GM18499 (cell line): ENCODE results near the gene GINS1.
"Not testable (repeated sequence)": the region's sequence is repeated elsewhere in the genome, so short reads cannot be mapped to it uniquely, and the experiment has no call there.

Experiments used
- ATAC-seq: cut with Tn5 transposase; IDR thresholded peaks from one replicate; pipeline ENCODE4 v1.9.1; 2021; ENCODE audit warnings: moderate number of reproducible peaks; ENCODE audit not compliant: insufficient read depth, unreplicated experiment

Gene GINS1

DNA sequence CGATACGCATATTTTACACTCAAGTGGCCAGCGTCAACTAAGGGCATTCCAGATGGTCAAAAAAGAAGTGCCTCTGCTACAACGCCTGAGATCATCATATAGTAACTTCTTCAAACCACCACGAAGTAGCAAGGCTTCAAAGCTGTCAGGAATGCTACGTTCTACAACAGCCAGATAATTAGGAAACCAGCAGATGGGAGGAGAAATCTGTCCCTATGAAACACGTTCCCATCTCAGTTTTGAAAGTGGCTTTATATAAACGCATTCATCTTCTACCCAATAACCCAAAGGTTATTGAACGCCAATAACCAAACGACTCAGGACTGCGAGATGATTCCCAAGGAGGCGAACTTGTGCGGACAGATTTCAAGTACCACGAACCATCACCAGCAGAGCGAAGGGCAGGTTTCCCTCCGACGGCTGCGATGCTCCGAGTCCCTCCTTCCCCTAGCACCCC, 18.0 kb upstream of the GINS1 start:
- no peak for ATAC-seq

DNA sequence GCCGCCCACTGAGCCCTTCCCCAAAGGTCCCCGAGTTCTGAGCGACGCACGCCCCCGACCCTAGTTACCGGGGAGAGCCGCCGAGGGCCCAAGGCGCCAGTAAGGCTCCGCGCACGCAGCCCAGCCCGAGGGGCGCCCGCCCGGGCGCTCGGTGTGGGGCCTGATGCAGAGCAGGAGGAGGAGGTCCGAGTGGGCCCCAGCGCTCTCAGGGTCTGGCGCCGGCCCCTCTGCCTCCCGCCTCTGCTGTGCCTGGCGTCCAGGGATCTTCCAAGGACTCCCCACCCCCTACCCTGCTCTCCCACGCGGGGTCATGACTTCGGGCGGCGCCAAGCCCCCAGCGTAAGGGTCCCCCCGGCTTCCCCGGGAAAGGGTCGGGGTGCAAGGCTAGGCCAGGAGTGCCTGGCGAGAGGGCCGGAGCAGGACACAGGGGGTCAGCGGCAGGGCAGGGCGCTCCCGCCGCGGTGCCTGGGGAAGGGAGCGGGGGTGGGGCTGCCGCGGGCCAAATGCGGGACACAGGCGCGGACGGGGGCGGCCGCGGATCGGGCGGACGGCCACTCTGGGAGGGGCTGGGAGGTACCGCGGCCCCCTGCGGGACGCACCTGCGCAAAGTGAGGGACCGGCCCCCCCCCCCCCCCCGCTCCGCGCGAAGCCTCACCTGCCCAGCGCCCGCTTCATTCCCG, 17.5 kb upstream of the GINS1 start:
- ATAC-seq, result peak; percentile 5

DNA sequence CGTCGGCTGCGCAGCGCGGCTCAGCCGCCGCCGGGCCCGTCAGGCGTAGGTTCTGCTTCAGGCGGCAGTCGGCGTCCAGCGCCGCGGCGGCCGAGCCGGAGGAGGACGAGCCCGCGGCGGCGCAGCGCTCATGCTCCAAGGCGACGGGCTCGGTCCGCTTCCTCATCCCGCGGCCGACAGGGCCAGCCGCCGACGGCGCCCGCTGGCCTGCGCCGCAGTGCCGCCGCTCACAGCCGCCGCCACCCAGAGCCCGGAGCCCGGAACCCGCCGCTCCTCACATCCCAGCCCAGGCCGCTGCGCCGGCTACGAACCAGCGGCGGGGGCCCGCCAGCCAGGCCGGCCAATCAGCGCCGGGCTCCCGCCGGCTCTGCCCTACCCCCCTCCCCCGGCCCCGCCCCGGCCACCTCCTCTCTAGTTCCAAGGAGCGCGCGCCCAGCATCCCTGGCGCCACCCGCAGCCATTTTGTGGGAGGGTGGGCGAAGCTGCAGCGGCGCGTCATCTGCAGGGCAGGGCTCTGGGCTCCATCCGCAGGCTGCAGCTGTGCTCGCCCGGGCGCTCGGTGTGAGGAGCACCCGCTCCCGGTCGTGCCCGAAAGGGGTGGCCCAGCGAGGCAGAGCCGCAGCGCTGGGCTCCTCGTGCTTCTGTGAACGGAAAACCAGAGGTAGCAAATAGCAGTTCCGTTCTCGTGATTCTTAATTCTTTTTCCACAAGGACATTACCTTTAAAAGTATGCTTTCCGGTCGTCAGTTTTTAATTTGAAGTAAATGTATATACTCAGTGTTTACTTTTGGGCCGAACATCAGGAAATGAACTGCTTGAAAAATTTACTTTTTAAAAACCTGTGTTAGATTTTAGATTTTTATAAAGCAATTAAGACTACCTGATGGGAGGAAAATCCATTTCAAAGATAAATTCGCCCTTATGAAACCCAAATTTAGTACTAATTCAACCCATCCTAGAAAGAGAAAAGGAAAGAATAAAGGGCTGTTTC, 16.6 kb upstream of the GINS1 start, which contains the start of gene ABHD12:
Gene ABHD12, minus strand, starts transcription at position 298 of the 991 bp plus-strand sequence. Its CDS starts 132 bp downstream, at position 166.
- peak; percentile 82 for ATAC-seq

DNA sequence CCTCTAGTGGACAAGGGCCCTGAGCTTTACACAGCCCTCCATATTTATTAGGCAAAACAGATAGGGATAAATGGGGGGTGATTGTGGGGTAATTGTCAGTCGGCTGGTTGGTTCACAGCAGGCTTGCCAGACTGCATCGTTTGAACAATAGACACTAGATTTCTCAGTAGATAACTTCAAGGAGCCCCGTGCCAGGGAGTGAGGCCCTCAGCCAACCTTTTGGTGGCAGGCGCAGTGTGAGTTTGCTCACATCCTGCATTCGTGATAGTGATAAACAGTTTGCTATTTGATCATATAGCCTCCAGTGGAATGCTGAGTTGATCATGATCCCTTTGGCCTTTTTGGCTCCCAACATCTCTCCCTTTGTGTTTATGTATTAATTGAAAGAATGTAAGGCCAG, 13.2 kb upstream of the GINS1 start:
- ATAC-seq, result no peak

DNA sequence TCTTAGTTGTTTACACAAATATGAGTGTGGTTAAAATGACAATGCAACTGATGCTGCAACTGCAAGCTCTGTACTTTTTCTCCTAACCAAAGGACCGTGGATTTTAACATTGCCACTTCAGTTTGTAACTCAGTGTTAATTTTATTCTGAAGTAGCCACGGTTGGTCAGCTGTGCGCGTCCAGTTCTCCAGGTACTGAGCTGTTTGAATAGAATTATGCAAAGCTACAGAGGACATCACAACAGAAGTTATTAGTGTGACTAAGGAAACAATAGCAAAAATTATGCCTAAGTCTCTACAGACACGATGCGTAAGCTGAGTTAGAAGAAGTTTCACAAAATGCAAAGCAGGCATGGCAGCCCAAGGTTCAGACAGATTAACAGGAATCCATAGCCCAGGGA, 12.5 kb upstream of the GINS1 start:
- ATAC-seq, result no peak

DNA sequence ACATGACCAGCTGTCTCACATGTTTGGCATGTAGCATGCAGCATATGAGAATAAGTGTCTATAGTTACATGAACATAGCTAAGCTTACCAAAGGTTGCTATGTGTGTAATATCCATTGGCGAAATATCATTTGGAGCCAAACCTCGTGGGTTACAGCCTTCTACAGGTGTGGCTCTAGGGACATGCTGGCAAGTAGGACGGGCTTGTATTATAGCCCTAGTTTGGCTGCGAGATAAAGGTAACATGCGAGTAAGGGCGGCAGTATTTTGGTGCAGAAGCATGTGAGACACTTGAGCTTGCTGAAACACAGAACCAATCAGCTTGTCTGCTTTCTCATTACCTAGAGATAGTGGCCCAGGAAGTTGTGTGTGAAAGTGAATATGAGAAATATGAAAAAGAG, 10.4 kb upstream of the GINS1 start:
- no peak for ATAC-seq

DNA sequence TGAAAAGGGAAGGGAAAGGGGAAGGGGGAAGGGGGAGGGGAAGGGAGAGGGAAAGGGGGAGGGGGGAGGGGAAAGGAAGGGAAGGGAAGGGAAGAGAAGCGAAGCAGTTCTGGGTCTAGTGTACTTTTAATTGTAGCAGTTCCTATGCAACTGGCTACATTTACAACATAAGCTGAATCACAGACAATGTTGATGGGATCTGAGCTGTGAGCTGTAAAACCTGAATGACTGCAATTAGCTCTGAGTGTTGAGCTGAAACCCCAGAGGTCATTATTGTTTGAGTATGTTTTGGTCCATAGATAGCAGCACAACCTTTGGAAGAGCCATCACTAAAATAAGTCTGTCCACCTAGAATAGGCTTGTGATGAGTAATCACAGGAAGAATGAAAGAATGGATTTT, 9.7 kb upstream of the GINS1 start:
- ATAC-seq, result no peak

DNA sequence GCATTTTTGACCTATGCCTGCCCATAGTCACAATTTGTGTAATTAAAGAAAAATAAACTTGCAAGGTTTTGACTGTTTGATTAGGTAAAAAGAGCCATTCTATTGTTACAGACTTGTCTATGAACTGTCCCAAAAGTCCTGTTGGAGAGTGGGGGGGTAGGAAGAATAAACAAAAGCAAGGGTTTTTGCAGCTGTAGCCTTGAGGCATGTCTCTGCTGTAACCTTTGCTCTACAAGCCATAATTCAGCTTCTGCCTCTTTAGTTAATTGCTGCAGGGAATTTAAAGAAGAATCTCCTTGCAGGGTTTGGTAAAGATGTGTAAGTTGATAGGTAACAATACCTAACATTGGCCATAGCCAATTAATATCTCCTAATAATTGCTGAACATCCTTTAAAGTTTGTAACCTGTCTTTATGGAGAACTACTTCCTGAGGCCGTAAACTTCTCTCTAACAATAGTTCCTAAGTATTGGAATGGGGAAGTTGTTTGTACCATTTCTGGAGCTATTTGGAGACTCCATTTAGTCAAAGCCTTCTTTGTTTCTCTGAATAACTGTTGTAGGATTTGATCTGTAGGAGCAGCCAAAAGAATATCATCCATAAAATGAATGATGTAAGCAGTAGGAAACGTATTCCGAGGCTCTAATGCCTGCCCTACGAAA, 9.0 kb upstream of the GINS1 start:
- no peak for ATAC-seq

DNA sequence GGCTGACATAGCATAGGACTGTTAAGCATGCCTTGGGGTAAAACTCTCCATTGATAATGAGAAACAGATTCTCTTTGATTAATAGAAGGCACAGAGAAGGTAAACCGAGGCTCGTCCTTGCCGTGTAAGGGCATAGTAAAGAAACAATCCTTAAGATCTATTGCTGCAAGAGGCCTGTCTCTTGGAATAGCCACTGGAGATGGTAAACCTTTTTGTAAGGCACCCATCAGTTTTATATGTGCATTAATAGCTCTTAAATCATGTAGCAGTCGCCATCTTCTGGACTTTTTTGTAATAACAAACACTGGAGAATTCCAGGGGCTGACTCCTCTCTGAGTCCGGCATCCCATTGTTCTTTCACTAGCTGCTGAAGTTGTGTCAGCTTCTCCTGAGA, 8.4 kb upstream of the GINS1 start:
- ATAC-seq, result no peak

DNA sequence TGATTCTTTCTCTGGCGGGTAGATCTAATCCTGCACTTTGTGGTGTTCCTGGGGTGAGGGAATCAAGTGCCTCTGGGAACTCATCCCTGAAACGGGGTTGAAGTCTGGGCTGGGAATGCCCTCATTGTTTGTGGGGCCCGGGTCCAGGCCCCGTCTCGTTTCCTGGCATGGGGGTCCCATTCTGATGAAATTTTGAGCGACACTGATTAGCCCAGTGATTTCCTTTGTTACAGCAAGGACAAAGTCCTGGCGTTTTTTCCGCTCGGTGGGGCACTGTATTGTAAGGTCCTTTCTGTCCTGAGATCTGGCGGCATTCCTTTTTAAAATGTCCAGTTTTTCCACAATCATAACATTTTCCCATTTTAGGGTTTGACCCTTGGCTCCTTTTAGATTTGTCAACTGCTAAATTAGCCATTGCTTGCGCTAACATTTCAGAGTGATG, 7.2 kb upstream of the GINS1 start:
- ATAC-seq, result not testable (repeated sequence)

DNA sequence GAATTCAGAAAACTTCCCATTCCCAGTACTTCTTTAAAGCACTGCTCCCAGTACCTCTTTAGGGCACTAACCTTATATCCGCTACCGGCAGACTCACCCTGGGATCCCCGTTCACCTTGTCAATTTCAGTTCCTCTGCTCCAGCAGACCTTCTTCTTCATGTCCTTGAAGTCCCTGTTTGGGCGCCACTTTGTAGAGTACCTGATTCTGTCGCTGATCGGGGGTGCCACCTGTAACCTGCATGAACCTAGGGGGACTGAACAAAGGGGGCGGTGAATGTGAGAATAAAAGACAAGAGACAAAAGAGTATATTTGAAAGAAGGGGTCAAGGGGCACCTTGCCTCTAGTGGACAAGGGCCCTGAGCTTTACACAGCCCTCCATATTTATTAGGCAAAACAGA, 4.9 kb upstream of the GINS1 start:
- no peak for ATAC-seq

DNA sequence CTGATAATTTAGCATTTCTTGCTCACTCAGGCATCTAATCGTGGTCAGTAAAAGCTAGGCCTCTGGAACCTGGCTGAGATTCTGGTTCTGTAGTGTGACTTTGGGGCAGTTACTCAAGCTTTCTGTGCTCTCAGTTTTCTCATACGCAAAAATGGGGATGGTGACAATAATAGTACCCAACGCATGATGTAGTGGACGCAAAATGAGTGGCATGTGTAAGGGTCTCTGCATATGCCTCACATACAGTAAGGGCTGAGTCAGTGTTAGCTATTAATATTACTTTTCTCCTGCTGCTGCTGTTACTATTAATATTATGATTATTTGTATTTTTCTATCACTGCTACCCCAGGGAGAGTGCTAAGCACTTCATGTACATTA, 686 bp downstream of the GINS1 start:
- no peak for ATAC-seq

DNA sequence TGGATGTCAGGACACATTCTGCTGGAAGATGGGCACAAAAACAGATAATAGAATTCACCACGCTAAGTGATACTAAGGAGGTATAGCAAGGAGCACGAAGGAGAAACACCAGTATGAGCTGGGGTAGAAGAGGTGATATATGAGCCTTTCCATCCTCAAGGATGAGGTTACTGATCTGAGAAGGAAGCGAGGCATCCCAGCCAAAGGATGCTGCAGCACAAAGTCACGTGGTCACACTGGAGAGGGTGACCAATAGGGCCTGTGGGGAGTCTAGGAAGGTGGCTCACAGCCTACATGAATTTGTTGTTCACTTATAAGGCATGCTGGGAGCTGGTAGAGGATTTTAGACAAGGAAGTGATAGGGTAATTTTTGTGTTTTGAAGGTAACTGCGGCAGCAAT, 1.4 kb downstream of the GINS1 start:
- no peak for ATAC-seq

DNA sequence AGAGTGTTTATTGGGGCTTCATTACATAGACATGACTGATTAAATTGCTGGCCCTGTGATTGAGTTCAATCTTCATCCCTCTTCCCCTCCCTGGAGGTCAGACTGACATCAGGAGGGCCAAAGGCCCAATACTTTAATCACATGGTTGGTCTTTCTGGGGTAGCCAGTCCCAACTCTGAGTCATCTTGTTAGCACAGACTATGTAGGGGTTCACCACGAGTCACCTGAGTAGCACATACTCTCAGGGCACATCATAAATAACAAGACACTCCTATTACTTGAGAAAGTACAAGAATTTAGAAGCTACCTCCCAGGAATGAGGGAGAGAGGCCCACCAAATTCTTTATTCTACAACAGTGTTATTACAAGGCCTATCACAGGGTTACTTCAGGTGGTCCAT, 11.3 kb downstream of the GINS1 start:
- no peak for ATAC-seq

DNA sequence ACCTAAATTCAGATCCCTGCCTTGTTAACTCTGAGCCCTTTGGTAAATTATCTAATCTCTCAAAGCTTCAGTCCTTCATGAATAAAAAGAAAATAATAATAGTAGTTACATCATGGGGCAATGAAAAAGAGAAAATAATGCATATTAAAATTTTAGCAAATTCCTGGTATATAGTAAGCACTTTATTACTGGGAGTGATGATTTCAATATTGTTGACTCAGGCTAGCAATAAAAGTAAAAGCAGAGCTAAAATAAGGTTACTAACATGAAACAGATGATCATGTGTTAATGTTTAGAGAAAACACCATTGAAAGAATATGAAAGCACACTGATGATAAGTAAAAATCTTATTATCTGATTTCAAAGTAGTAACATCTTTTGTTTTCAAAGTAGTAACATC, 13.6 kb downstream of the GINS1 start:
- no peak for ATAC-seq

DNA sequence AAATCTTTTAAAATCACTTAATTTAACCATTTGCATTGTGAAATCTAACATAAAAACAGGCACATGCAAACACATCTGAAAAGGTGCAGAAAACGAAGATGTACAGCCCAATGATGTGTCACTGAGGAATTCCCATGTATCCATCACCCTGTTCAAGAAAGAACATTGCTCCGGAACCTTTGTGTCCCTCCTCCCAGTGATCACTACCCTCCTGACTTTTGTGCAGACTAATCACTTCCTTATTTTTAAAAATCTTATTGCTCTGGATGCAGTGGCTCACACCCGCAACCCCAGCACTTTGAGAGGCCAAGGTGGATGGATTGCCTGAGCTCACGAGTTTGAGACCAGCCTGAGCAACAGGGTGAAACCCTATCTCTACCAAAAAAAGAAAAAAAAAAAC, 14.6 kb downstream of the GINS1 start:
- ATAC-seq, result no peak

DNA sequence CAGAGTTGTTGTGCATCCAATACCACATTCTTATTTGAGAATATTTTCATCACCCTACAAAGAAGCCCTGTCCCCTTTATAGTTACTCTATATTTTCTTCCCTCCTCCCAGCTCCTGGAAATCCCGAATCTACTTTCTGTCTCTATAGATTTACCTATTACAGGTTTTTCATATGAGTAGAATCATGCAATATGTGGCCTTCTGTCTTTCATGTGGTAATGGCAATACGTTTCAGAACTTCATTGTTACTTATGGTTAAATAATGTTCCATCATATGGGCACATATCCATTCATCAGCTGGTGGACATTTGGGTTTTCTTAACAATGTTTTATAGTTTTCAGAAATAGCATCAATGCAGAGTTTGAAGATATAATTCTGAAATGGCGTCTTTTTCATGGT, 17.1 kb downstream of the GINS1 start:
- ATAC-seq, result no peak

DNA sequence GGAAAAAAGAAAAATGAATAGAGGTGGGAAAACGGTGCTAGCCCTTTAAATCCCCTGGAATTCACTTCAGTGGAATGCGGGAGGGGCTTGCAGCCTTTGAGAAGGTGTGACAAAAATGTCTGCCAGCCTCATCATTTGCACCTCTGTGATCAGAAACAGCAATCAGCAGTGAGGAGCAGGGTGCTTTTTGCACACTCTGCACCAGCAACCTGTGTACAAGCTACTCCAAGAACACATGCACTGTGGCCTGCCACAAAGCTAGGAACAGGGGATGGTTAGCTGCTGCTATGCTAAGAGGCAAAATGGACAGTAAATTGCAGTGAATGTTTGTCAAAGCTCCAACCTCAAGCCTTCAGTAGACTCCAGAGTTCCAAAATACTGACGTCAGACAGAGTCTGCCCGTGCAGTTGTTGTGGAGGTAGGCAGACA, 29.7 kb downstream of the GINS1 start:
- no peak for ATAC-seq

DNA sequence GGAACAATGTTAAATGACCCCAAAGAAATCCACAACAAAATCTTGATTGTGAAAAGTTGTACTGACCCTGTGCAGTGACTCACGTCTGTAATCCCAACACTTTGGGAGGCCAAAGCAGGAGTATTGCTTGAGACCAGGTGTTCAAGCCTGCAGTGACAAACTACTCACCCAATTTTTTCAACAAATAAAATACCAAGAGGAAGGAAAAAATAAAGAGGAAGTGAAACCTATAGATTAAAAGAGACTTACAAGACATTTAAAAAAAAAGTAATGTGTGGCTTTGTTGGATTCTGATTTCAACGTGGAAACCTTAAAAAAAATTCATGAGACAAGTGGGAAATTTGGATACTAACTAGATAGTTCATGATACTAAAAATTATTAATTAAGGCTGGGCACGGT, 31.9 kb downstream of the GINS1 start:
- no peak for ATAC-seq

DNA sequence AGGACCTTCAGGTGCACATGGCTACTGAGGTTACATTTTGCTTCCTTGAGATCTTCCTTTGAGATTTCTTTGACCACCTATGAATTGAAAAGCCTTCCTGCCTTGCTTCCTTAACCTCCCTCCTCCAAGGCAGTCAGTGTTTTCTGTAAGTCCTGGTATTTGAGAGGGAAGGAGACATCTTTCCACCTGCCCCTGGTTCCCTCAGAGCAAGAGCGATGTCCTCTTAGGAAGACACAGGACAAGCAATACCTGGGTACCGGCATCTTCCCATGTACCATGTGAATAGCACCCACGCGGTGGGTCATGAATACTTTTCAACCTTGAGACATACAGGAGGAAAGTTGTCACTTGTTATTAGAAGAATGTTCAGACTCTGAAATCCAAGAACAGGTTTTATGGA, 37.1 kb downstream of the GINS1 start:
- no peak for ATAC-seq

DNA sequence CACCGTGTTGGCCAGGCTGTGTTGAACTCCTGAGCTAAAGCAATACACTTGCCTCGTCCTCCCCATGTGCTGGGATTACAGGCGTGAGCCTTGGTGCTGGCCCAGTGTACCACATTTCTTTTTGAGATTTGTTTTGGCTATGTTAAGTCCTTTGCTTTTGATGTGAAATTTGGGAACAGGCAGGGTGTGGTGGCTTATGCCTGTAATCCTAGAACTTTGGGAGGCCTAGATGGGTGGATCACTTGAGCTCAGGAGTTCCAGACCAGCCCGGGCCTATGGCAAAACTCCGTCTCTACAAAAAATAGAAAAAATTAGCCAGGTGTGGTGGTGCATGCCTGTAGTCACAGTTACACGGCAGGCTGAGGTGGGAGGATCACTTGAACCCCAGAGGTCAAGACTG, 40.2 kb downstream of the GINS1 start:
- no peak for ATAC-seq
